Keratinocyte (primary cell): Measurements from ENCODE around the gene COMMD4. TPM values are rescaled to one million over a fixed set of nuclear protein-coding genes. Genes with fewer than 3 reads are reported as not detected.

Source experiments
- DNase-seq: peaks from one replicate; pipeline ENCODE4 v3.0.0-alpha.2; 2011; ENCODE audit warnings: low read depth, missing footprints, low spot score
- FAIRE-seq: peaks from 2 replicates; lab custom pipeline; 2011; peaks lifted over from hg19 to GRCh38; lab: Jason Lieb, UNC
- H2AFZ ChIP-seq: 2 replicates; pipeline ENCODE4 v1.6.0; 2012; ENCODE audit warnings: low read length, control low read depth, inconsistent platforms; ENCODE audit not compliant: control insufficient read depth
- H3K27ac ChIP-seq: 2 replicates; pipeline ENCODE4 v1.5.1; 2011; ENCODE audit warnings: low read length; ENCODE audit not compliant: control insufficient read depth, insufficient read depth
- H3K27me3 ChIP-seq: 3 replicates; pipeline ENCODE4 v1.6.0; 2011; ENCODE audit warnings: low read length; ENCODE audit not compliant: control insufficient read depth, insufficient read depth; ENCODE audit errors: extremely low read depth
- H3K36me3 ChIP-seq, 2 experiments: 2 replicates in 1 of 2; 3 replicates in 1 of 2; pipeline ENCODE4 v1.5.1; 2011; ENCODE audit warnings: low read length in 2 of 2, mild to moderate bottlenecking in 1 of 2; ENCODE audit not compliant: control insufficient read depth in 2 of 2, insufficient read depth in 2 of 2; ENCODE audit errors: extremely low read depth in 1 of 2
- H3K4me1 ChIP-seq: 3 replicates; pipeline ENCODE4 v1.5.1; 2011; ENCODE audit warnings: low read length; ENCODE audit not compliant: control insufficient read depth, insufficient read depth; ENCODE audit errors: extremely low read depth
- H3K4me2 ChIP-seq: 3 replicates; pipeline ENCODE4 v1.6.0; 2011; ENCODE audit warnings: low read depth, low read length; ENCODE audit not compliant: control insufficient read depth, insufficient read depth; ENCODE audit errors: extremely low read depth
- H3K4me3 ChIP-seq, 3 experiments: fragments of 200-600 bp in 1 of 3; sonication (generic) in 1 of 3; 2 replicates in 2 of 3; 3 replicates in 1 of 3; pipeline ENCODE4 v1.5.1; 2011 to 2016; ENCODE audit warnings: low read length in 3 of 3, mild to moderate bottlenecking in 3 of 3, control low read depth in 2 of 3, inconsistent platforms in 1 of 3, low read depth in 1 of 3, mixed read lengths in 1 of 3, mixed run types in 1 of 3, moderate library complexity in 1 of 3; ENCODE audit not compliant: control insufficient read depth in 2 of 3, insufficient read depth in 2 of 3; ENCODE audit errors: extremely low read depth in 1 of 3
- H3K79me2 ChIP-seq: 2 replicates; pipeline ENCODE4 v1.6.0; 2012; ENCODE audit warnings: low read length; ENCODE audit not compliant: control insufficient read depth, insufficient read depth
- H3K9ac ChIP-seq: 3 replicates; pipeline ENCODE4 v1.6.0; 2011; ENCODE audit warnings: low read length; ENCODE audit not compliant: control insufficient read depth, insufficient read depth; ENCODE audit errors: extremely low read depth
- H3K9me1 ChIP-seq: 3 replicates; pipeline ENCODE4 v1.6.0; 2011; ENCODE audit warnings: low read length; ENCODE audit not compliant: control insufficient read depth, insufficient read depth; ENCODE audit errors: extremely low read depth
- H3K9me3 ChIP-seq: 2 replicates; pipeline ENCODE4 v1.5.1; 2012; ENCODE audit warnings: low read depth, low read length; ENCODE audit not compliant: control insufficient read depth
- H4K20me1 ChIP-seq: 3 replicates; pipeline ENCODE4 v1.6.0; 2011; ENCODE audit warnings: low read length; ENCODE audit not compliant: control insufficient read depth, insufficient read depth; ENCODE audit errors: extremely low read depth
- EZH2 ChIP-seq: IDR thresholded peaks from one replicate; pipeline ENCODE4 v1.6.1; 2012; ENCODE audit warnings: inconsistent platforms, mild to moderate bottlenecking, low read length, moderate library complexity
- dilution Hi-C: fragments of 300-500 bp; cut with MboI; formaldehyde crosslinking; loops from one replicate; pipeline ENCODE4 v1.7.0; 2020; ENCODE audit warnings: low sequenced_read_pairs; ENCODE audit not compliant: extremely low pct_ligation_motif_present
- polyA plus RNA-seq, 5 experiments: library from polyadenylated mRNA; depleted of rRNA in 3 of 5; stranded (reverse) in 3 of 5; stranded (forward) in 1 of 5; unstranded in 1 of 5; fragments of >200 nt; gene quantifications; 1 replicate in 1 of 5; 2 replicates in 3 of 5; 3 replicates in 1 of 5; pipeline versions ENCODE4 v1.2.1 to v1.2.3, GENCODE V29; 2011 to 2012; ENCODE audit warnings: missing spikeins in 2 of 5, low read depth in 1 of 5, low replicate concordance in 1 of 5
- TF ChIP-seq, protein P1 (sequence below), 3 experiments: IDR thresholded peaks in 1 of 3; conservative IDR thresholded peaks in 1 of 3; optimal IDR thresholded peaks in 1 of 3; 2 replicates in 2 of 3; 3 replicates in 1 of 3; pipeline versions ENCODE3 to v1.5.1; 2011; ENCODE audit warnings: low read length in 3 of 3, mild to moderate bottlenecking in 3 of 3, moderate library complexity in 2 of 3, control low read depth in 1 of 3, inconsistent platforms in 1 of 3; ENCODE audit not compliant: insufficient read depth in 2 of 3; ENCODE audit errors: extremely low read depth in 1 of 3

COMMD4 gene
- polyA plus RNA-seq, 1 donor (not counting 4 experiments of a cell fraction or from before 2014, with no cell fraction given), result 48.2 TPM

DNA sequence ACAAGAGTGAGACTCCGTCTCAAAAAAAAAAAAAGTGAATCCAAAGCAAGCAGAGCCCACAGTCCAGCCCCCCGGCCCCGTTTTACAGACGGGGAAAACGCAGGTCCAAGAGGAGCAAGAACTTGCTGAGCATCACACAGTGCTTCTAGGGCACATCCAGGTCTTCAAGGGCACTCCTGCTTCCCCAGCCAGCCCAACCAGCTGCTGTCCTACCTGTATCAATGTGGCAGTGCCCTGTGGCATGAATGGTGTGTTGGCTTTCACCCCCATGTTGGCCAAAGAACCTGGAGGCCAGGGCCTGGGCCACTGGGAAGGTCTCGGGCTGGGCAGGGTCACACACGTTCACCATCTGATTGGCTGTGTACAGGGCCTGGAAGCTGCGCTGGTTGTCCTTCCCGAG is 27.9 kb downstream of the COMMD4 start:
- Histone ChIP-seq H3K4me3 (no peak overlapping the region), H3K4me1 (peaks cover 6% of the 10 kb centered on the region), H4K20me1 (no peaks in the 10 kb centered on the region), H3K9ac (no peak overlapping the region), H3K36me3 (peaks cover 34 to 42% of the 10 kb centered on the region in 2 experiments), H3K9me3 (no peaks in the 10 kb centered on the region), H3K4me2 (no peak overlapping the region), H3K9me1 (no peaks in the 10 kb centered on the region), H3K27ac (no peak overlapping the region), H3K79me2 (peaks cover 4% of the 10 kb centered on the region), H3K27me3 (no peaks in the 10 kb centered on the region), H2AFZ (no peak overlapping the region)
- DNase-seq, result no peak
- FAIRE-seq, result no peak
- dilution Hi-C loops, result no loop called here
- TF ChIP-seq EZH2, result no peak
- TF ChIP-seq, protein P1, sequence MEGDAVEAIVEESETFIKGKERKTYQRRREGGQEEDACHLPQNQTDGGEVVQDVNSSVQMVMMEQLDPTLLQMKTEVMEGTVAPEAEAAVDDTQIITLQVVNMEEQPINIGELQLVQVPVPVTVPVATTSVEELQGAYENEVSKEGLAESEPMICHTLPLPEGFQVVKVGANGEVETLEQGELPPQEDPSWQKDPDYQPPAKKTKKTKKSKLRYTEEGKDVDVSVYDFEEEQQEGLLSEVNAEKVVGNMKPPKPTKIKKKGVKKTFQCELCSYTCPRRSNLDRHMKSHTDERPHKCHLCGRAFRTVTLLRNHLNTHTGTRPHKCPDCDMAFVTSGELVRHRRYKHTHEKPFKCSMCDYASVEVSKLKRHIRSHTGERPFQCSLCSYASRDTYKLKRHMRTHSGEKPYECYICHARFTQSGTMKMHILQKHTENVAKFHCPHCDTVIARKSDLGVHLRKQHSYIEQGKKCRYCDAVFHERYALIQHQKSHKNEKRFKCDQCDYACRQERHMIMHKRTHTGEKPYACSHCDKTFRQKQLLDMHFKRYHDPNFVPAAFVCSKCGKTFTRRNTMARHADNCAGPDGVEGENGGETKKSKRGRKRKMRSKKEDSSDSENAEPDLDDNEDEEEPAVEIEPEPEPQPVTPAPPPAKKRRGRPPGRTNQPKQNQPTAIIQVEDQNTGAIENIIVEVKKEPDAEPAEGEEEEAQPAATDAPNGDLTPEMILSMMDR (optimal IDR thresholded peaks at IDR 0.05 in 1 of 3, IDR thresholded peaks at IDR 0.05 in 1 of 3, conservative IDR thresholded peaks at IDR 0.05 in 1 of 3; ENCODE audit: extremely low read depth in 1 of 3, insufficient read depth in 2 of 3, low read length in 3 of 3), result no peak

DNA sequence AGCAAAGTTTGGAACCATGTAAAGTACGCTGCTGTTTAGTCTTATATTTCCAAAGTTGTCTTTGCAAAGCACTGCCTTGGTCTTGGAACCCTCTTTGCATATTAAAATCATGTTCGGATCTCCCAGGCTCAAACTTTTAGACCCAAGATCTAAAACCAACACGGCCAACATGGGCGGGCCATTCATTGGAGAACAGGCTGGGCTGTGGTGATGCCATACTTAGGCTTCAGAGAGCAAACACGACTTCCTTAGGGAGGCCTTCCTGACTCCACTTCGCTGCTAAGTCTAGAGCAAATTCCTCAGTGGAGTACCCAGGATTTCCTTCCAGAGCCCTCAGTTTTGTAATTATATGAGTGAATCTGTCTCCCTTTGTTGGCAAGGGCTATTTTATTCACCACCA is 29.0 kb downstream of the COMMD4 start:
- Histone ChIP-seq H3K79me2 (peaks cover 10% of the 10 kb centered on the region), H3K4me3 (no peak overlapping the region), H3K27ac (no peak overlapping the region), H3K36me3 (peaks cover 28 to 37% of the 10 kb centered on the region in 2 experiments), H2AFZ (no peak overlapping the region), H3K9me1 (no peaks in the 10 kb centered on the region), H3K27me3 (no peaks in the 10 kb centered on the region), H3K4me2 (no peak overlapping the region), H3K4me1 (peaks cover 13% of the 10 kb centered on the region), H4K20me1 (no peaks in the 10 kb centered on the region), H3K9me3 (no peaks in the 10 kb centered on the region), H3K9ac (no peak overlapping the region)
- TF ChIP-seq, protein P1 (optimal IDR thresholded peaks at IDR 0.05 in 1 of 3, IDR thresholded peaks at IDR 0.05 in 1 of 3, conservative IDR thresholded peaks at IDR 0.05 in 1 of 3; ENCODE audit: extremely low read depth in 1 of 3, insufficient read depth in 2 of 3, low read length in 3 of 3), result no peak
- no peak for TF ChIP-seq EZH2
- dilution Hi-C loops, result no loop called here
- no peak for DNase-seq
- FAIRE-seq, result no peak
